HG02973 (cell line): ENCODE results near the gene SAP30.

ENCODE experiments used
- ATAC-seq: cut with Tn5 transposase; IDR thresholded peaks from one replicate; pipeline ENCODE4 v1.9.1; 2021; ENCODE audit warnings: moderate library complexity; ENCODE audit not compliant: unreplicated experiment

SAP30 gene

GRCh38 chr4:173414456-173414855, 43.7 kb downstream of the SAP30 start:
- no peak for ATAC-seq

- no peak for ATAC-seq
Observed at GRCh38 chr4:173415092-173415491, 44.3 kb downstream of the SAP30 start.

- no peak for ATAC-seq
Observed at GRCh38 chr4:173415885-173416653, 45.3 kb downstream of the SAP30 start.

GRCh38 chr4:173417833-173418232, 47.1 kb downstream of the SAP30 start:
- ATAC-seq, result no peak

GRCh38 chr4:173418639-173419038, 47.9 kb downstream of the SAP30 start:
- ATAC-seq, result no peak

- no peak for ATAC-seq
Observed at GRCh38 chr4:173420324-173420752, 49.6 kb downstream of the SAP30 start.

- ATAC-seq, result no peak
Observed at GRCh38 chr4:173420801-173421200, 50.0 kb downstream of the SAP30 start.

GRCh38 chr4:173424899-173425805, 54.4 kb downstream of the SAP30 start:
- ATAC-seq, result no peak

GRCh38 chr4:173426064-173426463, 55.3 kb downstream of the SAP30 start:
- ATAC-seq, result no peak
